ENCODE data around the gene CCDC82.

DNA sequence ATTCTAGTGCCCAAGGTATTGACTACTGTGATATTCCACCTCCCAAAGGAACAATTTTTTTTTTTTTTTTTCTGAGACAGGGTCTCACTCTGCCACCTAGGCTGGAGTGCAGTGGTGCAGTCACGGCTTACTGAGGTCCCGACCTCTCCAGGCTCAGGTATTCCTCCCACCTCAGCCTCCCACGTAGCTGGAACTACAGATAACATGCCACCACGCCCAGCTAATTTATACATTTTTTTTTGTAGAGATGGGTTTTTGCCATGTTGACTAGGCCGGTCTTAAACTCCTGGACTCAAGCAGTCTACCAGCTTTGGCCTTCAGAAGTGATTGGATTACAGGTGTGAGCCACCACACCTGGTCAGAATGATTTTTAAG, 80.1 kb downstream of the CCDC82 start:
- TF ChIP-seq EP300 (IDR thresholded peaks at IDR 0.05) (no peak), POLR2AphosphoS5 (IDR thresholded peaks at IDR 0.05) (no peak)
- TF ChIP-seq, protein P1, sequence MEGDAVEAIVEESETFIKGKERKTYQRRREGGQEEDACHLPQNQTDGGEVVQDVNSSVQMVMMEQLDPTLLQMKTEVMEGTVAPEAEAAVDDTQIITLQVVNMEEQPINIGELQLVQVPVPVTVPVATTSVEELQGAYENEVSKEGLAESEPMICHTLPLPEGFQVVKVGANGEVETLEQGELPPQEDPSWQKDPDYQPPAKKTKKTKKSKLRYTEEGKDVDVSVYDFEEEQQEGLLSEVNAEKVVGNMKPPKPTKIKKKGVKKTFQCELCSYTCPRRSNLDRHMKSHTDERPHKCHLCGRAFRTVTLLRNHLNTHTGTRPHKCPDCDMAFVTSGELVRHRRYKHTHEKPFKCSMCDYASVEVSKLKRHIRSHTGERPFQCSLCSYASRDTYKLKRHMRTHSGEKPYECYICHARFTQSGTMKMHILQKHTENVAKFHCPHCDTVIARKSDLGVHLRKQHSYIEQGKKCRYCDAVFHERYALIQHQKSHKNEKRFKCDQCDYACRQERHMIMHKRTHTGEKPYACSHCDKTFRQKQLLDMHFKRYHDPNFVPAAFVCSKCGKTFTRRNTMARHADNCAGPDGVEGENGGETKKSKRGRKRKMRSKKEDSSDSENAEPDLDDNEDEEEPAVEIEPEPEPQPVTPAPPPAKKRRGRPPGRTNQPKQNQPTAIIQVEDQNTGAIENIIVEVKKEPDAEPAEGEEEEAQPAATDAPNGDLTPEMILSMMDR (IDR thresholded peaks at IDR 0.05) = no peak

All from suprapubic skin (tissue), 4 donors.